Gastrocnemius medialis (tissue), 4 donors: Measurements from ENCODE around the gene TCF12. TPM values are rescaled to one million over a fixed set of nuclear protein-coding genes. Genes with fewer than 3 reads are reported as not detected.
A peak's percentile ranks its signal among the peaks of the same experiment; 100 is the strongest.

ENCODE experiments used
- ATAC-seq, 2 donors: fragments of 150-250 bp; one replicate each; pipeline ENCODE4 v1.9.1; 2016
- DNase-seq, 2 donors: peaks; one replicate each; pipeline ENCODE4 v3.0.0-alpha.2; 2019
- H3K27ac ChIP-seq, 4 donors: fragments of 200-600 bp; sonication (generic); 1 replicate in 1 of 4; 2 replicates in 3 of 4; pipeline ENCODE4 v1.5.1; 2016 to 2018; ENCODE audit warnings: mild to moderate bottlenecking in 2 of 4, moderate library complexity in 1 of 4
- H3K27me3 ChIP-seq, 3 donors: fragments of 200-600 bp; sonication (generic) in 2 of 3; 1 replicate in 1 of 3; 2 replicates in 2 of 3; pipeline versions ENCODE4 v1.5.1 to v1.6.0; 2016 to 2019; ENCODE audit warnings: mild to moderate bottlenecking in 1 of 3, moderate library complexity in 1 of 3
- H3K36me3 ChIP-seq, 2 donors: fragments of 200-600 bp; sonication (generic) in 1 of 2; one replicate each; pipeline ENCODE4 v1.5.1; 2017 to 2018
- H3K4me1 ChIP-seq, 2 donors: fragments of 200-600 bp; sonication (generic) in 1 of 2; one replicate each; pipeline ENCODE4 v1.5.1; 2016 to 2017; ENCODE audit warnings: mild to moderate bottlenecking in 2 of 2
- H3K4me3 ChIP-seq, 4 donors: fragments of 200-600 bp; sonication (generic) in 3 of 4; 1 replicate in 1 of 4; 2 replicates in 3 of 4; pipeline ENCODE4 v1.5.1; 2016 to 2019; ENCODE audit warnings: mild to moderate bottlenecking in 2 of 4
- H3K9me3 ChIP-seq, 3 donors: fragments of 200-600 bp; sonication (generic) in 2 of 3; 1 replicate in 1 of 3; 2 replicates in 2 of 3; pipeline ENCODE4 v1.5.1; 2016 to 2019
- POLR2A ChIP-seq, 2 donors: fragments of 450-650 bp; IDR thresholded peaks; one replicate each; pipeline ENCODE4 v1.6.1; 2017; ENCODE audit warnings: antibody characterized with exemption in 2 of 2, mild to moderate bottlenecking in 2 of 2, moderate library complexity in 2 of 2
- in situ Hi-C, 4 donors: fragments of 200-750 bp; cut with MboI; loops; one replicate each; pipeline versions ENCODE4 v1.15.0 to v1.8.0; 2017; ENCODE audit warnings: low sequenced_read_pairs in 4 of 4
- intact Hi-C: fragments of 100-400 bp; cut with DNase I; formaldehyde crosslinking; loops from one replicate; pipeline ENCODE4 v1.15.1; 2023; ENCODE audit warnings: low total_unique reads
- total RNA-seq, 4 donors: library from RNA; depleted of rRNA; stranded (reverse); fragments of >200 nt; gene quantifications; one replicate each; pipeline versions ENCODE4 v1.1.0 to v1.2.3, GENCODE V29; 2016
- TF ChIP-seq, protein P1 (sequence below), 5 experiments: fragments of 450-650 bp in 3 of 5; fragments of 200-600 bp in 2 of 5; sonication (generic) in 2 of 5; IDR thresholded peaks in 4 of 5; conservative IDR thresholded peaks in 1 of 5; 1 replicate in 4 of 5; 2 replicates in 1 of 5; pipeline ENCODE4 v1.5.1; 2016 to 2019; ENCODE audit warnings: antibody characterized with exemption in 5 of 5, mild to moderate bottlenecking in 3 of 5, moderate library complexity in 3 of 5

Gene TCF12
- total RNA-seq, 4 donors from 2014 or later = 34.9 to 63.0 (median 51.4) TPM

- no peaks in the 10 kb centered on the region for H3K27me3 ChIP-seq
- peaks cover 6 to 7% of the 10 kb centered on the region in 2 donors for H3K4me1 ChIP-seq
- no peaks in the 10 kb centered on the region for H3K36me3 ChIP-seq
- TF ChIP-seq POLR2A (IDR thresholded peaks at IDR 0.05) = no peak
- TF ChIP-seq, protein P1, sequence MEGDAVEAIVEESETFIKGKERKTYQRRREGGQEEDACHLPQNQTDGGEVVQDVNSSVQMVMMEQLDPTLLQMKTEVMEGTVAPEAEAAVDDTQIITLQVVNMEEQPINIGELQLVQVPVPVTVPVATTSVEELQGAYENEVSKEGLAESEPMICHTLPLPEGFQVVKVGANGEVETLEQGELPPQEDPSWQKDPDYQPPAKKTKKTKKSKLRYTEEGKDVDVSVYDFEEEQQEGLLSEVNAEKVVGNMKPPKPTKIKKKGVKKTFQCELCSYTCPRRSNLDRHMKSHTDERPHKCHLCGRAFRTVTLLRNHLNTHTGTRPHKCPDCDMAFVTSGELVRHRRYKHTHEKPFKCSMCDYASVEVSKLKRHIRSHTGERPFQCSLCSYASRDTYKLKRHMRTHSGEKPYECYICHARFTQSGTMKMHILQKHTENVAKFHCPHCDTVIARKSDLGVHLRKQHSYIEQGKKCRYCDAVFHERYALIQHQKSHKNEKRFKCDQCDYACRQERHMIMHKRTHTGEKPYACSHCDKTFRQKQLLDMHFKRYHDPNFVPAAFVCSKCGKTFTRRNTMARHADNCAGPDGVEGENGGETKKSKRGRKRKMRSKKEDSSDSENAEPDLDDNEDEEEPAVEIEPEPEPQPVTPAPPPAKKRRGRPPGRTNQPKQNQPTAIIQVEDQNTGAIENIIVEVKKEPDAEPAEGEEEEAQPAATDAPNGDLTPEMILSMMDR (IDR thresholded peaks at IDR 0.05 in 4 of 5, conservative IDR thresholded peaks at IDR 0.05 in 1 of 5) = no peak
- in situ Hi-C loops (loop anchor here in 2 of 4 donors (25.0 kb wide), 2 partner anchors 404 to 829 kb away; partner anchors contain the start of gene TCF12 (in 1 of the 2)), intact Hi-C loops (no loop called here)
- no peak overlapping the region for H3K4me3 ChIP-seq
- no peaks in the 10 kb centered on the region for H3K9me3 ChIP-seq
- ATAC-seq = no peak
- DNase-seq = no peak
- no peak overlapping the region for H3K27ac ChIP-seq
Observed at GRCh38 chr15:57316451-57316850, 398.0 kb downstream of the TCF12 start.

DNA sequence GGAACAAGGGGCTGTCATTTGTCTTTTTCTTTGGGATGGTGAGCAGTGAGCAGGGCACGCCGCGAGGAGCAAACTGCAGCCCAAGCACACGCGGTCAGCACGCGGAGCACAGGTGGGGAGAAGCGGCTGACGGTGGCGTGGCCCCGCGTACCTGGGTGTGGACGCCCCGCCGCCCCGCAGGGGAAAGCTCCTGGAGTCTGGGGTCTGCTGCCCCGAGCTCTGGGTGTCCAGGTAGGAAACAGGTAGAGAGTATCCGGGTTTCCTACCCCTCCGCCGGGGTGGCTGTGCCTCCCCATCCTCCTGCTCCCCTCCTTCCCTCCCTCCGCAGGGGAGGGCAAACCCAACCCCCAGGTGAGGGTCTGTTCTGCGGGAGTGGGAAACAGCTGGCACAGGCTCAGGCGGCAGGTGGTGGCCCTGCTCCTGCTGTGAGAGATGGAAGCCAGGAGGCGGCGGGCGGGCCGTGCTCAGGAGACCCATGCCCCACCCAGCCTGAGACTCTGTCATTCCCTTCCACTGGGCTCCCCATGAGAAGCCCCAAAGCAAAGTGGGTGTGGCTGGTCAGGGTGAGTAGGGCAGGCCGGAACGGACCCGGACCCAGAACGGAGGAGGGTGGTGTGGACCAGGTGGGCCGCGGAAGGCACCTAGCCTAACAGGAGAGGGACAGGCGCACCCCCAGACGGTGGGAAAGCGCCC, 400.9 kb downstream of the TCF12 start:
- Histone ChIP-seq H3K4me1 (no peaks in the 10 kb centered on the region), H3K4me3 (no peak overlapping the region), H3K27ac (no peak overlapping the region), H3K27me3 (no peaks in the 10 kb centered on the region), H3K36me3 (no peaks in the 10 kb centered on the region), H3K9me3 (no peaks in the 10 kb centered on the region)
- TF ChIP-seq POLR2A (IDR thresholded peaks at IDR 0.05) = no peak
- no peak for DNase-seq
- no peak for ATAC-seq
- intact Hi-C loops = no loop called here
- in situ Hi-C loops = loop anchor here in 2 of 4 donors (25.0 kb wide), 2 partner anchors 407 to 832 kb away; partner anchors contain the start of gene TCF12 (in 1 of the 2)

- DNase-seq (no peak), ATAC-seq (no peak)
- no peaks in the 10 kb centered on the region for H3K9me3 ChIP-seq
- H3K4me1 ChIP-seq = no peaks in the 10 kb centered on the region
- TF ChIP-seq, protein P1 (IDR thresholded peaks at IDR 0.05 in 4 of 5, conservative IDR thresholded peaks at IDR 0.05 in 1 of 5) = no peak
- no peak for TF ChIP-seq POLR2A (IDR thresholded peaks at IDR 0.05)
- intact Hi-C loops = no loop called here
- H3K27ac ChIP-seq = peak overlapping the region in 2 of 4 donors; percentile 38 to 50
- H3K4me3 ChIP-seq = no peak overlapping the region
- in situ Hi-C loops = loop anchor here in 2 of 4 donors (25.0 kb wide), 2 partner anchors 408 to 833 kb away; partner anchors contain the start of gene TCF12 (in 1 of the 2)
- H3K27me3 ChIP-seq = no peaks in the 10 kb centered on the region
- no peaks in the 10 kb centered on the region for H3K36me3 ChIP-seq
Observed at GRCh38 chr15:57319919-57320560, 401.6 kb downstream of the TCF12 start.

DNA sequence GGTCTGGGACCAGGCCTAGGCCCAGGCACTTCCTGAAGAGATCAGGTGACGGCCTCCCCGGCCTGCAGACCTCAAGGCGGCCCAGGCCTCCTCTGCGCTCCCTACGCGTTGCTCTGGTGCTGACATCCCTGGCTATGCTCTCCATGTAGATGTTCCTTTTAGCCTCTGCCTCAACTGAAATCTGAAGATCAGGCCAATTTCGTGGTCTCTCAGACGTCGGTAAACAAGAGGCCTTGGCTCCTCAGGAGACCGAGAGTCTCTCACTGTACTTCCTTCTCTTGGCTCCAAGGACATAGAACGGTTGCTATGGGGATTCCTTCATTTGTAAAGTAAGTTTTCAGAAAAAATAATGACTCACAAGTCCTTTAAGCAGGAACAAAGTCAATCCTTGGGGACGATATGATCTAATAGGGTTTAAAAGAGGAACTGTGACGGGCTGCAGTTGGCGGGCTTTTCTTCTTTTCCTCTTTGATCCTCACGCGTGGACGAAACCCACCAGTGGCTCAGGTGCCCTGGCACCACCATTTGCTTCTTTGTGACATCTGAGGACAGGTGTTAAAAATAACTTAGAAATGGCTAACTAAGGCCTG, 402.3 kb downstream of the TCF12 start:
- peak in 1 of 2 donors; percentile 41 for DNase-seq
- no peaks in the 10 kb centered on the region for H3K4me1 ChIP-seq
- intact Hi-C loops = no loop called here
- TF ChIP-seq, protein P1 (IDR thresholded peaks at IDR 0.05 in 4 of 5, conservative IDR thresholded peaks at IDR 0.05 in 1 of 5) = no peak
- no peak for TF ChIP-seq POLR2A (IDR thresholded peaks at IDR 0.05)
- ATAC-seq = peak; percentile 77 to 80
- H3K36me3 ChIP-seq = no peaks in the 10 kb centered on the region
- no peak overlapping the region for H3K4me3 ChIP-seq
- in situ Hi-C loops = loop anchor here in 2 of 4 donors (25.0 kb wide), 2 partner anchors 408 to 833 kb away; partner anchors contain the start of gene TCF12 (in 1 of the 2)
- peak overlapping the region in 2 of 4 donors; percentile 38 to 50 for H3K27ac ChIP-seq
- H3K9me3 ChIP-seq = no peaks in the 10 kb centered on the region
- H3K27me3 ChIP-seq = no peaks in the 10 kb centered on the region

DNA sequence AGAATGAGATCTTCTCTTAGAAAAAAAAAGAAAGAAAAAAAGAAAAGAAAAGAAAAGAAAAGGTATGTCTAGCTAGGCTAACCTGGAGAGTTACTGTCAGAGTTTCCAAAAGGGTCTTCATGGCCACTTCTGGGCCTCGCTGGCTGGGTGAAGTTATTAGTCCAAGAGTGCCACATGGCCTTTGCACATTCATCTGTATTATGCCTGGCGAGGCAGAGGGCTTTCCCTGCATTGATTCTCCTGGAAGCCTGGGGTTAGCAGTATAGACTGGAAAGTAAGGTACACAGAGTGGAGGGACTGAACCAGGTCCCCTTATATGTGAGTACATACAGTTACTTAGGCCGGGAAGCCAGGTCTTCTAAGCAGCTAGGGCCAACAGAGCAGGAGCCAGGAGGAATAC, 403.0 kb downstream of the TCF12 start:
- in situ Hi-C loops = loop anchor here in 2 of 4 donors (25.0 kb wide), 2 partner anchors 409 to 834 kb away; partner anchors contain the start of gene TCF12 (in 1 of the 2)
- no peak for DNase-seq
- intact Hi-C loops = no loop called here
- Histone ChIP-seq H3K4me3 (no peak overlapping the region), H3K9me3 (no peaks in the 10 kb centered on the region), H3K36me3 (no peaks in the 10 kb centered on the region), H3K4me1 (no peaks in the 10 kb centered on the region), H3K27ac (no peak overlapping the region), H3K27me3 (no peaks in the 10 kb centered on the region)
- TF ChIP-seq, protein P1 (IDR thresholded peaks at IDR 0.05 in 4 of 5, conservative IDR thresholded peaks at IDR 0.05 in 1 of 5) = no peak
- no peak for TF ChIP-seq POLR2A (IDR thresholded peaks at IDR 0.05)
- no peak for ATAC-seq
